ENCODE measurements around the gene ZBTB18.

GRCh38 chr1:244005455-244005854, 45.6 kb upstream of the ZBTB18 start:
- TF ChIP-seq REST (IDR thresholded peaks at IDR 0.05; ENCODE audit: insufficient replicate concordance, low read depth): no peak
- TF ChIP-seq CTCF (IDR thresholded peaks at IDR 0.05; ENCODE audit: insufficient read depth, low read length): no peak
- no peak for TF ChIP-seq SPI1 (IDR thresholded peaks at IDR 0.05; ENCODE audit: borderline replicate concordance, low read depth)
